Measurements from ENCODE around the gene HEXIM2. TPM values are rescaled to one million over a fixed set of nuclear protein-coding genes. Genes with fewer than 3 reads are reported as not detected.
A peak's percentile ranks its signal among the peaks of the same experiment; 100 is the strongest.

Gene HEXIM2
- total and polyA plus RNA-seq, 4 donors: 5.2 to 17.6 (median 14.2) TPM

DNA sequence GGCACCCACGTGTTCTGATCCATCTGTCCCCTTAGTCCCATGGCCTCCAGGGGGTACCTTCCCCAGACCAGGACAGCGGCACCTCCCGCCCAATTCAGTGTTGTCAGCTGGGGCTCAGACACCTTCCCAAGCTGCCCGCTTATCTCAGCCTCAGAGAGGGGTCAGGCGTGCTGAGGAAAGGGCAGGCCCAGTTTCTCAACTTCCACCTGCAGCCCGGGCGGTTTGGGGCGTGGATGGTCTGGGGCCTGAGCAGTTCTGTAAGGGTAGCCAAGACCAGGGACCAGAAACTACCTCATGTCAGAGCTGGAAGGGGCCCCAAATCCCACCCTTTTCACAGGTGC is 34.5 kb upstream of the HEXIM2 start:
- no peak overlapping the region for H3K27ac ChIP-seq (ENCODE audit: low read depth, low read length)
- DNase-seq (ENCODE audit: low read depth in 4 of 6, low spot score in 6 of 6): no peak
- no peak overlapping the region for H3K4me3 ChIP-seq (ENCODE audit: low read depth, low read length)
- peaks cover 26% of the 10 kb centered on the region for H3K36me3 ChIP-seq (ENCODE audit: control insufficient read depth, insufficient read depth, low read length)
- WGBS (ENCODE audit: insufficient coverage): 94% methylated on average over 3 of the region's 8 CpGs
- no peaks in the 10 kb centered on the region for H3K9me3 ChIP-seq (ENCODE audit: control insufficient read depth, insufficient read depth, low read length)
- no peaks in the 10 kb centered on the region for H3K27me3 ChIP-seq (ENCODE audit: control insufficient read depth, insufficient read depth, low read length)
- H3K4me1 ChIP-seq (ENCODE audit: control insufficient read depth, insufficient read depth, low read length): peaks cover 43% of the 10 kb centered on the region

GRCh38 chr17:45127548-45128300 is 34.0 kb upstream of the HEXIM2 start:
- peaks cover 45% of the 10 kb centered on the region for H3K4me1 ChIP-seq (ENCODE audit: control insufficient read depth, insufficient read depth, low read length)
- peak overlapping the region; percentile 71 for H3K27ac ChIP-seq (ENCODE audit: low read depth, low read length)
- peak in 1 of 6 donors; percentile 47 for DNase-seq (ENCODE audit: low read depth in 4 of 6, low spot score in 6 of 6)
- H3K27me3 ChIP-seq (ENCODE audit: control insufficient read depth, insufficient read depth, low read length): no peaks in the 10 kb centered on the region
- 62% methylated on average over 17 of the region's 20 CpGs for WGBS (ENCODE audit: insufficient coverage)
- no peak overlapping the region for H3K4me3 ChIP-seq (ENCODE audit: low read depth, low read length)
- H3K36me3 ChIP-seq (ENCODE audit: control insufficient read depth, insufficient read depth, low read length): peaks cover 26% of the 10 kb centered on the region
- H3K9me3 ChIP-seq (ENCODE audit: control insufficient read depth, insufficient read depth, low read length): no peaks in the 10 kb centered on the region

DNA sequence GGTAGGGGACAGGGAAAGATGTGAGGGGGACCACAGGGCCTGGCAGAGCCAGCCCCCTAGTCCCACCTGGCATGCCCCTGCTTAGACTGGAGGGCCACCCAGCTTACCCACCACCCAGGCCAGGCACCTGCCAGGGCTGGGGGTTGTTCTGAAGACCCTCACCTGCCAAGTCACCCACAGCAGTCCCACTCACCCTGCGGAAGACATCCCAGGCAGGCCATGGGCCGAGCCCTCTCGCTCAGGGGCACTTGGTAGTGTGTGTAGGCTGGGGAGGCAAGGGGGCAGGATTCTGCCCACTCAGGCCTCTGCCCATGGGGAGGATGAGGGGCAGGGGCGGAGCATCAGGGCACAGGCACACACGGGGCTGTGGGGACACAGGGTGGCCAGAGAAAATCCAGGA is 33.3 kb upstream of the HEXIM2 start:
- DNase-seq (ENCODE audit: low read depth in 4 of 6, low spot score in 6 of 6): no peak
- H3K9me3 ChIP-seq (ENCODE audit: control insufficient read depth, insufficient read depth, low read length): no peaks in the 10 kb centered on the region
- no CpG with 5 or more reads among the region's 5 CpGs for WGBS (ENCODE audit: insufficient coverage)
- peaks cover 26% of the 10 kb centered on the region for H3K36me3 ChIP-seq (ENCODE audit: control insufficient read depth, insufficient read depth, low read length)
- H3K4me3 ChIP-seq (ENCODE audit: low read depth, low read length): no peak overlapping the region
- H3K4me1 ChIP-seq (ENCODE audit: control insufficient read depth, insufficient read depth, low read length): peaks cover 52% of the 10 kb centered on the region
- peak overlapping the region; percentile 71 for H3K27ac ChIP-seq (ENCODE audit: low read depth, low read length)
- no peaks in the 10 kb centered on the region for H3K27me3 ChIP-seq (ENCODE audit: control insufficient read depth, insufficient read depth, low read length)

GRCh38 chr17:45128989-45129388 is 32.7 kb upstream of the HEXIM2 start:
- Histone ChIP-seq H3K4me3 (ENCODE audit: low read depth, low read length) (no peak overlapping the region), H3K9me3 (ENCODE audit: control insufficient read depth, insufficient read depth, low read length) (no peaks in the 10 kb centered on the region), H3K36me3 (ENCODE audit: control insufficient read depth, insufficient read depth, low read length) (peaks cover 22% of the 10 kb centered on the region), H3K4me1 (ENCODE audit: control insufficient read depth, insufficient read depth, low read length) (peaks cover 52% of the 10 kb centered on the region), H3K27me3 (ENCODE audit: control insufficient read depth, insufficient read depth, low read length) (no peaks in the 10 kb centered on the region), H3K27ac (ENCODE audit: low read depth, low read length) (no peak overlapping the region)
- WGBS (ENCODE audit: insufficient coverage): no CpG with 5 or more reads among the region's 2 CpGs
- no peak for DNase-seq (ENCODE audit: low read depth in 4 of 6, low spot score in 6 of 6)

- WGBS (ENCODE audit: insufficient coverage): 71% methylated on average over 6 of the region's 10 CpGs
- Histone ChIP-seq H3K4me3 (ENCODE audit: low read depth, low read length) (no peak overlapping the region), H3K27ac (ENCODE audit: low read depth, low read length) (peak overlapping the region; percentile 25), H3K27me3 (ENCODE audit: control insufficient read depth, insufficient read depth, low read length) (no peaks in the 10 kb centered on the region), H3K9me3 (ENCODE audit: control insufficient read depth, insufficient read depth, low read length) (no peaks in the 10 kb centered on the region), H3K36me3 (ENCODE audit: control insufficient read depth, insufficient read depth, low read length) (peaks cover 22% of the 10 kb centered on the region), H3K4me1 (ENCODE audit: control insufficient read depth, insufficient read depth, low read length) (peaks cover 52% of the 10 kb centered on the region)
- DNase-seq (ENCODE audit: low read depth in 4 of 6, low spot score in 6 of 6): no peak
Observed at GRCh38 chr17:45129426-45129939, 32.2 kb upstream of the HEXIM2 start.

- no peaks in the 10 kb centered on the region for H3K27me3 ChIP-seq (ENCODE audit: control insufficient read depth, insufficient read depth, low read length)
- no peak for DNase-seq (ENCODE audit: low read depth in 4 of 6, low spot score in 6 of 6)
- H3K9me3 ChIP-seq (ENCODE audit: control insufficient read depth, insufficient read depth, low read length): no peaks in the 10 kb centered on the region
- no peak overlapping the region for H3K4me3 ChIP-seq (ENCODE audit: low read depth, low read length)
- peak overlapping the region; percentile 25 for H3K27ac ChIP-seq (ENCODE audit: low read depth, low read length)
- WGBS (ENCODE audit: insufficient coverage): 89% methylated on average over 12 of the region's 13 CpGs
- peaks cover 52% of the 10 kb centered on the region for H3K4me1 ChIP-seq (ENCODE audit: control insufficient read depth, insufficient read depth, low read length)
- peaks cover 22% of the 10 kb centered on the region for H3K36me3 ChIP-seq (ENCODE audit: control insufficient read depth, insufficient read depth, low read length)
Observed at GRCh38 chr17:45129940-45130680, 31.6 kb upstream of the HEXIM2 start.

- Histone ChIP-seq H3K36me3 (ENCODE audit: control insufficient read depth, insufficient read depth, low read length) (peaks cover 22% of the 10 kb centered on the region), H3K9me3 (ENCODE audit: control insufficient read depth, insufficient read depth, low read length) (no peaks in the 10 kb centered on the region), H3K27me3 (ENCODE audit: control insufficient read depth, insufficient read depth, low read length) (no peaks in the 10 kb centered on the region), H3K27ac (ENCODE audit: low read depth, low read length) (no peak overlapping the region), H3K4me3 (ENCODE audit: low read depth, low read length) (peak overlapping the region; percentile 77), H3K4me1 (ENCODE audit: control insufficient read depth, insufficient read depth, low read length) (peaks cover 58% of the 10 kb centered on the region)
- WGBS (ENCODE audit: insufficient coverage): 86% methylated on average over 17 of the region's 17 CpGs
- no peak for DNase-seq (ENCODE audit: low read depth in 4 of 6, low spot score in 6 of 6)
Observed at GRCh38 chr17:45130681-45131615, 30.7 kb upstream of the HEXIM2 start.

GRCh38 chr17:45131616-45132319 is 29.9 kb upstream of the HEXIM2 start:
- Histone ChIP-seq H3K27ac (ENCODE audit: low read depth, low read length) (peak overlapping the region; percentile 79), H3K9me3 (ENCODE audit: control insufficient read depth, insufficient read depth, low read length) (no peaks in the 10 kb centered on the region), H3K4me3 (ENCODE audit: low read depth, low read length) (peak overlapping the region; percentile 77), H3K27me3 (ENCODE audit: control insufficient read depth, insufficient read depth, low read length) (no peaks in the 10 kb centered on the region), H3K4me1 (ENCODE audit: control insufficient read depth, insufficient read depth, low read length) (peaks cover 67% of the 10 kb centered on the region), H3K36me3 (ENCODE audit: control insufficient read depth, insufficient read depth, low read length) (peaks cover 24% of the 10 kb centered on the region)
- peak in 2 of 6 donors; percentile 55 to 72 for DNase-seq (ENCODE audit: low read depth in 4 of 6, low spot score in 6 of 6)
- WGBS (ENCODE audit: insufficient coverage): 10% methylated on average over 45 of the region's 46 CpGs

DNA sequence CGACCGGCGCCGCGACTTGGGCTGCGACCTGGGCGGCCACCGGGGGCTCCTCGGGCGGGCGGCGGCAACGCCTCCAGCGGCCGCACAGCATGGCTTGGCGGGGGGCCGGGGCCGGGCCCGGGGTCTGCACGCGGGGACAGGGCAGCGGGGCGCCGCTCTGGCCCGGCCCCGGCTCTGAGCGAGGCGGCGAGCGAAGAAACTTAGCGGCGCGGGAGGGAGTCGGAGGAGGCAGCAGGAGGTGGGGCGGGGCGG is 29.4 kb upstream of the HEXIM2 start, which contains the start of gene PLCD3:
TSS of gene PLCD3 (minus strand) at position 196 of the 252 bp plus-strand sequence. CDS start at position 91, 105 bp downstream.
- Histone ChIP-seq H3K36me3 (ENCODE audit: control insufficient read depth, insufficient read depth, low read length) (peaks cover 27% of the 10 kb centered on the region), H3K4me3 (ENCODE audit: low read depth, low read length) (peak within 1 kb of the TSS; percentile 93), H3K9me3 (ENCODE audit: control insufficient read depth, insufficient read depth, low read length) (no peaks in the 10 kb centered on the region), H3K27me3 (ENCODE audit: control insufficient read depth, insufficient read depth, low read length) (no peaks in the 10 kb centered on the region), H3K4me1 (ENCODE audit: control insufficient read depth, insufficient read depth, low read length) (peaks cover 71% of the 10 kb centered on the region), H3K27ac (ENCODE audit: low read depth, low read length) (peak within 1 kb of the TSS; percentile 99)
- under 1% methylated on average over 22 of the region's 36 CpGs for WGBS (ENCODE audit: insufficient coverage)
- DNase-seq (ENCODE audit: low read depth in 4 of 6, low spot score in 6 of 6): no peak

Data from spinal cord (tissue), 10 donors.